K562 (cell line): ENCODE measurements around the gene LAMA5.

ENCODE experiments used
- CTBP1 ChIP-seq: fragments of 450-650 bp; IDR thresholded peaks from 2 replicates; pipeline ENCODE4 v1.6.1; 2016; ENCODE audit warnings: borderline replicate concordance
- ELF4 ChIP-seq: fragments of 450-650 bp; formaldehyde crosslinking; IDR thresholded peaks from 2 replicates; pipeline ENCODE4 v1.4.0; 2022; ENCODE audit warnings: missing genetic modification characterization
- POLR2AphosphoS5 ChIP-seq: IDR thresholded peaks from 2 replicates; pipeline ENCODE4 v1.6.1; 2011; ENCODE audit warnings: mild to moderate bottlenecking, low read depth, low read length, moderate library complexity; ENCODE audit not compliant: control insufficient read depth, insufficient read depth
- TFAP4 ChIP-seq: sonication (generic); formaldehyde crosslinking; IDR thresholded peaks from 2 replicates; pipeline ENCODE4 v1.8.0; 2022; ENCODE audit warnings: missing genetic modification reagents, mild to moderate bottlenecking, moderate library complexity, borderline replicate concordance
- XRCC3 ChIP-seq: fragments of 450-650 bp; IDR thresholded peaks from 2 replicates; pipeline ENCODE4 v1.6.1; 2017; ENCODE audit warnings: mild to moderate bottlenecking, moderate library complexity

GRCh38 chr20:62409931-62410745 is 43.0 kb upstream of the LAMA5 start:
- TF ChIP-seq CTBP1 = no peak; the same call in 1 of the 2 replicates
- TF ChIP-seq POLR2AphosphoS5 = no peak
- no peak for TF ChIP-seq XRCC3
- TF ChIP-seq ELF4 (CRISPR knock-in tag) = no peak
- TF ChIP-seq TFAP4 (CRISPR knock-in tag) = peak; percentile 75; the same call in 1 of the 2 replicates
